ENCODE measurements around the gene MOCS3.
"Not testable (repeated sequence)": the region's sequence is repeated elsewhere in the genome, so short reads cannot be mapped to it uniquely, and the experiment has no call there.

Gene MOCS3

GRCh38 chr20:50957798-50958614, 612 bp upstream of the MOCS3 start, which contains the start of gene DPM1:
Gene DPM1 (minus strand): TSS chr20:50958532. CDS start chr20:50958523, 9 bp downstream.
- Histone ChIP-seq H4K20me1 (peaks cover 74% of the 10 kb centered on the region), H3K27ac (peak within 1 kb of the TSS; percentile 99)

GRCh38 chr20:50959543-50960126, 1.0 kb downstream of the MOCS3 start:
- H4K20me1 ChIP-seq, result peaks cover 58% of the 10 kb centered on the region
- peak overlapping the region; percentile 98 for H3K9ac ChIP-seq

More at GRCh38 chr20:50957798-50958614, 612 bp upstream of the MOCS3 start, which contains the start of gene DPM1:
- Histone ChIP-seq H3K9me3 (no peaks in the 10 kb centered on the region), H3K9ac (peak within 1 kb of the TSS; percentile 98), H3K27me3 (no peaks in the 10 kb centered on the region), H3K36me3 (peaks cover 36% of the 10 kb centered on the region), H3K4me3 (peak within 1 kb of the TSS; percentile 90), H3K4me1 (peaks cover 39% of the 10 kb centered on the region), H3K4me2 (peak within 1 kb of the TSS; percentile 97)
- TF ChIP-seq Cebpa-rat (IDR thresholded peaks at IDR 0.05), result no peak; the same call in 1 of the 2 replicates

GRCh38 chr20:50967586-50967985, 9.0 kb downstream of the MOCS3 start:
- no peaks in the 10 kb centered on the region for H3K27me3 ChIP-seq
- no peaks in the 10 kb centered on the region for H3K36me3 ChIP-seq
- 0 out of 2 replicates have a peak overlapping the region, but pooled peaks have one; percentile 27 for H3K9ac ChIP-seq
- H3K4me3 ChIP-seq, result no peak overlapping the region
- TF ChIP-seq Cebpa-rat (IDR thresholded peaks at IDR 0.05), result no peak
- peaks cover 7% of the 10 kb centered on the region for H3K4me1 ChIP-seq
- no peaks in the 10 kb centered on the region for H4K20me1 ChIP-seq
- no peaks in the 10 kb centered on the region for H3K9me3 ChIP-seq
- peak overlapping the region; percentile 27 for H3K4me2 ChIP-seq
- no peak overlapping the region for H3K27ac ChIP-seq

More at GRCh38 chr20:50959543-50960126, 1.0 kb downstream of the MOCS3 start:
- Histone ChIP-seq H3K9me3 (no peaks in the 10 kb centered on the region), H3K27ac (0 out of 2 replicates have a peak overlapping the region, but pooled peaks have one; percentile 99), H3K4me3 (peak overlapping the region; percentile 90), H3K36me3 (peaks cover 20% of the 10 kb centered on the region), H3K4me1 (peaks cover 39% of the 10 kb centered on the region), H3K4me2 (peak overlapping the region; percentile 97), H3K27me3 (no peaks in the 10 kb centered on the region)
- TF ChIP-seq Cebpa-rat (IDR thresholded peaks at IDR 0.05), result no peak

- Histone ChIP-seq H3K4me1 (peaks cover 7% of the 10 kb centered on the region), H3K27ac (no peak overlapping the region), H3K27me3 (no peaks in the 10 kb centered on the region), H3K9me3 (no peaks in the 10 kb centered on the region), H3K4me2 (no peak overlapping the region), H3K36me3 (no peaks in the 10 kb centered on the region), H4K20me1 (no peaks in the 10 kb centered on the region), H3K9ac (no peak overlapping the region), H3K4me3 (no peak overlapping the region)
- TF ChIP-seq Cebpa-rat (IDR thresholded peaks at IDR 0.05), result no peak
Measured at GRCh38 chr20:50968289-50968688, 9.7 kb downstream of the MOCS3 start.

- no peak overlapping the region for H3K27ac ChIP-seq
- H3K27me3 ChIP-seq, result no peaks in the 10 kb centered on the region
- no peak for TF ChIP-seq Cebpa-rat (IDR thresholded peaks at IDR 0.05)
- no peak overlapping the region for H3K9ac ChIP-seq
- H3K36me3 ChIP-seq, result no peaks in the 10 kb centered on the region
- H4K20me1 ChIP-seq, result no peaks in the 10 kb centered on the region
- H3K4me1 ChIP-seq, result peaks cover 7% of the 10 kb centered on the region
- H3K4me2 ChIP-seq, result no peak overlapping the region
- no peaks in the 10 kb centered on the region for H3K9me3 ChIP-seq
- H3K4me3 ChIP-seq, result no peak overlapping the region
Measured at GRCh38 chr20:50969435-50969834, 10.8 kb downstream of the MOCS3 start.

- Histone ChIP-seq H4K20me1 (no peaks in the 10 kb centered on the region), H3K27me3 (no peaks in the 10 kb centered on the region), H3K4me2 (no peak overlapping the region), H3K4me1 (peaks cover 7% of the 10 kb centered on the region), H3K9ac (no peak overlapping the region), H3K36me3 (no peaks in the 10 kb centered on the region), H3K27ac (no peak overlapping the region), H3K4me3 (no peak overlapping the region), H3K9me3 (no peaks in the 10 kb centered on the region)
- TF ChIP-seq Cebpa-rat (IDR thresholded peaks at IDR 0.05), result no peak
Measured at GRCh38 chr20:50969912-50970311, 11.3 kb downstream of the MOCS3 start.

GRCh38 chr20:50975701-50976330, 17.2 kb downstream of the MOCS3 start:
- TF ChIP-seq Cebpa-rat (IDR thresholded peaks at IDR 0.05), result no peak
- Histone ChIP-seq H3K36me3 (no peaks in the 10 kb centered on the region), H3K27me3 (no peaks in the 10 kb centered on the region), H3K9ac (no peak overlapping the region), H4K20me1 (no peaks in the 10 kb centered on the region), H3K4me1 (peaks cover 8% of the 10 kb centered on the region), H3K4me2 (no peak overlapping the region), H3K27ac (no peak overlapping the region), H3K4me3 (no peak overlapping the region), H3K9me3 (no peaks in the 10 kb centered on the region)

GRCh38 chr20:50977066-50978021, 18.7 kb downstream of the MOCS3 start:
- H3K27ac ChIP-seq, result no peak overlapping the region
- no peak overlapping the region for H3K4me2 ChIP-seq
- H3K4me1 ChIP-seq, result peaks cover 8% of the 10 kb centered on the region
- no peaks in the 10 kb centered on the region for H4K20me1 ChIP-seq
- no peak overlapping the region for H3K9ac ChIP-seq
- H3K36me3 ChIP-seq, result no peaks in the 10 kb centered on the region
- TF ChIP-seq Cebpa-rat (IDR thresholded peaks at IDR 0.05), result no peak
- H3K27me3 ChIP-seq, result no peaks in the 10 kb centered on the region
- H3K9me3 ChIP-seq, result no peaks in the 10 kb centered on the region
- no peak overlapping the region for H3K4me3 ChIP-seq

- not testable (repeated sequence) for H3K9ac ChIP-seq, H3K4me3 ChIP-seq, H3K4me2 ChIP-seq, H3K27ac ChIP-seq, H3K9me3 ChIP-seq, H3K4me1 ChIP-seq, H3K36me3 ChIP-seq, H4K20me1 ChIP-seq, H3K27me3 ChIP-seq
Measured at GRCh38 chr20:50978533-50978932, 19.9 kb downstream of the MOCS3 start.
